SU-DHL-6 (cell line): ENCODE measurements around the gene ADNP.

ENCODE experiments used
- H2AFZ ChIP-seq: fragments of 200-600 bp; sonication (generic); 2 replicates; pipeline ENCODE4 v1.6.1; 2014; ENCODE audit warnings: low read depth, mild to moderate bottlenecking, moderate library complexity, mixed read lengths, antibody characterized with exemption, low read length; ENCODE audit not compliant: severe bottlenecking
- H3F3A ChIP-seq: fragments of 200-600 bp; shearing (Covaris generic); 2 replicates; pipeline ENCODE4 v1.6.0; 2016; ENCODE audit warnings: antibody characterized with exemption, mild to moderate bottlenecking; ENCODE audit not compliant: insufficient read depth
- H3K27ac ChIP-seq: fragments of 200-600 bp; sonication (generic); 2 replicates; pipeline ENCODE4 v1.5.1; 2016; ENCODE audit warnings: low read depth, mild to moderate bottlenecking, low read length, moderate library complexity, mixed read lengths
- H3K27me3 ChIP-seq: fragments of 200-600 bp; sonication (generic), shearing (Covaris generic); 2 replicates; pipeline ENCODE4 v1.6.0; 2014; ENCODE audit warnings: mild to moderate bottlenecking, low read length
- H3K36me3 ChIP-seq: fragments of 200-600 bp; sonication (generic); 2 replicates; pipeline ENCODE4 v1.6.1; 2014; ENCODE audit warnings: mild to moderate bottlenecking, low read length, mixed read lengths
- H3K4me2 ChIP-seq: fragments of 300-600, 200-600 bp; shearing (Covaris generic), sonication (generic); 2 replicates; pipeline ENCODE4 v1.6.0; 2014; ENCODE audit warnings: low read length, low read depth, mild to moderate bottlenecking; ENCODE audit not compliant: poor library complexity, severe bottlenecking
- H3K4me3 ChIP-seq: fragments of 200-600 bp; sonication (generic); 2 replicates; pipeline ENCODE4 v1.5.1; 2014; ENCODE audit warnings: antibody characterized with exemption, low read length, mild to moderate bottlenecking, mixed read lengths; ENCODE audit not compliant: insufficient read depth, poor library complexity, severe bottlenecking
- H3K79me2 ChIP-seq: fragments of 200-600 bp; sonication (generic); 2 replicates; pipeline ENCODE4 v1.6.1; 2014; ENCODE audit warnings: mild to moderate bottlenecking, low read length, moderate library complexity; ENCODE audit not compliant: insufficient read depth
- H3K9ac ChIP-seq: fragments of 200-600 bp; sonication (generic); 2 replicates; pipeline ENCODE4 v1.7.0; 2014; ENCODE audit warnings: mild to moderate bottlenecking, low read length
- H3K9me2 ChIP-seq: fragments of 200-600 bp; sonication (generic); replicated peaks from 2 replicates; pipeline ENCODE4 v1.6.1; 2014; ENCODE audit warnings: low read length; ENCODE audit not compliant: insufficient read depth
- H3K9me3 ChIP-seq: fragments of 200-600 bp; sonication (generic); 2 replicates; pipeline ENCODE4 v1.6.1; 2014; ENCODE audit warnings: low read length, mixed read lengths; ENCODE audit not compliant: insufficient read depth
- H4K20me1 ChIP-seq: fragments of 200-600 bp; sonication (generic); 2 replicates; pipeline ENCODE4 v1.6.1; 2014; ENCODE audit warnings: low read depth, mild to moderate bottlenecking, antibody characterized with exemption, low read length, moderate library complexity, mixed read lengths
- EZH2phosphoT487 ChIP-seq: fragments of 200-600 bp; sonication (generic), shearing (Covaris generic); conservative IDR thresholded peaks from 2 replicates; pipeline ENCODE4 v1.6.1; 2018; ENCODE audit warnings: mild to moderate bottlenecking, antibody characterized with exemption, low read length, moderate library complexity, mixed read lengths
- TF ChIP-seq, protein P1 (sequence below): fragments of 200-600 bp; sonication (generic); IDR thresholded peaks from one replicate; pipeline ENCODE4 v1.5.1; 2017; ENCODE audit warnings: antibody characterized with exemption, mild to moderate bottlenecking, low read length, moderate library complexity; ENCODE audit not compliant: insufficient read depth, poor library complexity, severe bottlenecking

Gene ADNP

DNA sequence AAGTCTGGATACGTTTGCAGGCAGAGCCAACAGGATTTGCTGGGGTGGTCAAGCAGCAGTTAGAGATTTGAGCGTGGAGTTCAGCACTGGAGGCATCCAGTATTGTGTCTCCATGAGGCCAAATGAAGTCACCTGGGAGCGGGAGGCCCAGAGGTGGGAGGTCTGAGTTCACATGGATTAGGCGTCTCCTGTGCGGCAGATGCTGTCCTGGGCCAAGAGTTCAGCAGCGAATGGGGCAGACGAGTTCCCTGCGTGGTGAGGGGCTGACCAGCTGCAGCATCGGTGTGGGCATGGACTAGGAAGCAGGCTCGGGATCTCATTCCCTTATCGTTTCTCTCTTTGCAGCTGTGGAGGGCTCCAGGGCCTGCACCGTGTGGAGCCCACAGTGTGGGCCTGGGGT, 70.2 kb downstream of the ADNP start:
- Histone ChIP-seq H3K4me3 (no peak overlapping the region), H4K20me1 (no peaks in the 10 kb centered on the region), H3K9me2 (no peaks in the 10 kb centered on the region), H3K4me2 (no peak overlapping the region), H3K9ac (no peak overlapping the region), H3K27ac (no peak overlapping the region), H2AFZ (no peak overlapping the region), H3K9me3 (no peaks in the 10 kb centered on the region), H3K79me2 (peaks cover 20% of the 10 kb centered on the region; the same call in 1 of the 2 replicates), H3F3A (no peaks in the 10 kb centered on the region), H3K36me3 (no peaks in the 10 kb centered on the region; the same call in 1 of the 2 replicates), H3K27me3 (no peaks in the 10 kb centered on the region)
- TF ChIP-seq, protein P1, sequence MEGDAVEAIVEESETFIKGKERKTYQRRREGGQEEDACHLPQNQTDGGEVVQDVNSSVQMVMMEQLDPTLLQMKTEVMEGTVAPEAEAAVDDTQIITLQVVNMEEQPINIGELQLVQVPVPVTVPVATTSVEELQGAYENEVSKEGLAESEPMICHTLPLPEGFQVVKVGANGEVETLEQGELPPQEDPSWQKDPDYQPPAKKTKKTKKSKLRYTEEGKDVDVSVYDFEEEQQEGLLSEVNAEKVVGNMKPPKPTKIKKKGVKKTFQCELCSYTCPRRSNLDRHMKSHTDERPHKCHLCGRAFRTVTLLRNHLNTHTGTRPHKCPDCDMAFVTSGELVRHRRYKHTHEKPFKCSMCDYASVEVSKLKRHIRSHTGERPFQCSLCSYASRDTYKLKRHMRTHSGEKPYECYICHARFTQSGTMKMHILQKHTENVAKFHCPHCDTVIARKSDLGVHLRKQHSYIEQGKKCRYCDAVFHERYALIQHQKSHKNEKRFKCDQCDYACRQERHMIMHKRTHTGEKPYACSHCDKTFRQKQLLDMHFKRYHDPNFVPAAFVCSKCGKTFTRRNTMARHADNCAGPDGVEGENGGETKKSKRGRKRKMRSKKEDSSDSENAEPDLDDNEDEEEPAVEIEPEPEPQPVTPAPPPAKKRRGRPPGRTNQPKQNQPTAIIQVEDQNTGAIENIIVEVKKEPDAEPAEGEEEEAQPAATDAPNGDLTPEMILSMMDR, result no peak
- no peak for TF ChIP-seq EZH2phosphoT487

DNA sequence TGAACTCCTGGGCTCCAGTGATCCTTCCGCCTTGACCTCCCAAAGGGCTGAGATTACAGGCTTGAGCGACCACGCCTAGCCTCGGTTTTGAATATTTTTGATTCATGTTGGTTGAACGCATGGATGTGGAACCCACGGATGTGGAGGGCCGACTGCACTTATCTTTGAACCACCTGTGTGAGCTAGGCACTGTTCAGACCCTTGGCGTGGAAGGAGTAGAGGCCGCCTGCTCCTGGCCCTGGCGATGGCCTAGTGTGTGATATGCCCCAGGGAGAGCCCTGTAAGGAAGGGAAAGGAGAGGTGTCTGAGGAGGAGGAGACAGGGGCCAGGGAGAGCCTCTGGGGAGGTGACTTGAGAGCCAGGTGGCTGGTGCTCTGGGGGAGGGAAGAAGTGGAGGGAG, 72.1 kb downstream of the ADNP start:
- H3K27me3 ChIP-seq, result no peaks in the 10 kb centered on the region
- H3K9ac ChIP-seq, result no peak overlapping the region
- H3K79me2 ChIP-seq, result peaks cover 21% of the 10 kb centered on the region; the same call in 1 of the 2 replicates
- H3K4me2 ChIP-seq, result no peak overlapping the region
- H3F3A ChIP-seq, result no peaks in the 10 kb centered on the region
- no peak overlapping the region for H3K27ac ChIP-seq
- no peaks in the 10 kb centered on the region for H4K20me1 ChIP-seq
- H3K4me3 ChIP-seq, result no peak overlapping the region
- H2AFZ ChIP-seq, result no peak overlapping the region
- no peaks in the 10 kb centered on the region; the same call in 1 of the 2 replicates for H3K36me3 ChIP-seq
- TF ChIP-seq, protein P1, result no peak
- TF ChIP-seq EZH2phosphoT487, result no peak
- no peaks in the 10 kb centered on the region for H3K9me2 ChIP-seq
- no peaks in the 10 kb centered on the region for H3K9me3 ChIP-seq

DNA sequence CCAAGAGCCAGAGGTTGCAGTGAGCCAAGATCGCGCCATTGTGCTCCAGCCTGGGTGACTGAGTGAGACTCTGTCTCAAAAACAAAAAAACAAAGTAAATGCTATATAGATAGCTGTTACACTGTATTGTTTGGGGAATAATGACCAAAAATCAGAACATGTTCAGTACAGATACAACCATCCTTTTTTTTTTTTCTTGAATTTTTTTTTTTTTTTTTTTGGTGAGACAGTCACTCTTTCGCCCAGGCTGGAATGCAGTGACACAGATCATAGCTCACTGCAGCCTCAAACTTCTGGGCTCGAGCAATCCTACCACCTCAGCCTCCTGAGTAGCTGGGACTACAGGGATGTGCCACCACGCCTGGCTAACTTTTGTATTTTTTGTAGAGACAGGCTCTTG, 72.7 kb downstream of the ADNP start:
- no peak overlapping the region for H3K9ac ChIP-seq
- H3K79me2 ChIP-seq, result peaks cover 21% of the 10 kb centered on the region; the same call in 1 of the 2 replicates
- H3K9me3 ChIP-seq, result no peaks in the 10 kb centered on the region
- H3K27ac ChIP-seq, result no peak overlapping the region
- no peak for TF ChIP-seq EZH2phosphoT487
- TF ChIP-seq, protein P1, result no peak
- no peaks in the 10 kb centered on the region for H3K27me3 ChIP-seq
- H3K36me3 ChIP-seq, result no peaks in the 10 kb centered on the region; the same call in 1 of the 2 replicates
- H3F3A ChIP-seq, result no peaks in the 10 kb centered on the region
- no peaks in the 10 kb centered on the region for H4K20me1 ChIP-seq
- H2AFZ ChIP-seq, result no peak overlapping the region
- H3K9me2 ChIP-seq, result no peaks in the 10 kb centered on the region
- H3K4me2 ChIP-seq, result no peak overlapping the region
- H3K4me3 ChIP-seq, result no peak overlapping the region
